Smooth muscle cell of trachea (primary cell): Measurements from ENCODE around the gene TBXAS1. TPM values are rescaled to one million over a fixed set of nuclear protein-coding genes. Genes with fewer than 3 reads are reported as not detected.

Experiments used
- total RNA-seq: library from RNA; depleted of rRNA; stranded (reverse); fragments of >200 nt; gene quantifications from 2 replicates; pipeline ENCODE4 v1.2.1, GENCODE V29; 2014

TBXAS1 gene
- total RNA-seq, result 1.2 TPM in 2 replicates

DNA sequence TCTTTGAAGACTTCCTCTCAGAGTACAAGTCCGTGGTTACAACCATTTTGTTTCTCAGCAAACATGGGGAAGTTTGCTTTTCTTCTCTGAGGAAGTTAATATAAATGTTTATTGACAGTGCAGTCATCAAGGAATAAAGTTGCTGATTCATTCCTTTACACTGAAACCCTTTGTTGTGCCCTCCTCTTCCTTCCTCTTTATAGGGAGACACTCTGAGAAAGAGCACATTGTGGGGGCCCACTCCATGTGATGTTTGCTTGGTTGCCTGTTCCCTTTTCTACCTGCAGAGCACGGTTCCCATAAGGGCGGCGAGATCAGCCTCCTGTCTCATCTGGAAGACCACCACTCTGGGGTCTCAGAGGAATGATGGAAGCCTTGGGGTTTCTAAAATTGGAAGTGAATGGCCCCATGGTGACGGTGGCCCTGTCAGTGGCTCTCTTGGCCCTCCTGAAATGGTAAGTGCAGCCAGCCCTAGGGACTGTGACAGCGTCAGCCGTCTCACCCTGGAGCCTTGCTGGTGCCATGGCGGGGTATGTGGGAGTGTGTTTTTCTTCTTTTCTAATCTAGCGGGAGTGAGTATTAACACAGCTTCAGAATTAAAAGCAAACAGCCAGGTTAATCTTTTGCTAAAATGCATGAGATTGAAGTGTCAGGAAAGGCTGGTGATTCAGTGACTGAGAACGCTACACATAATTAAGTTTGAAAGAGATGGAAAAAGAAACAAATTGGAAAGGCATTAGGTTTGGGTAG lies at the start of gene TBXAS1:
Gene TBXAS1 (plus strand): TSS at position 240 of the 750 bp plus-strand sequence. CDS start 127 bp downstream, at position 367.

DNA sequence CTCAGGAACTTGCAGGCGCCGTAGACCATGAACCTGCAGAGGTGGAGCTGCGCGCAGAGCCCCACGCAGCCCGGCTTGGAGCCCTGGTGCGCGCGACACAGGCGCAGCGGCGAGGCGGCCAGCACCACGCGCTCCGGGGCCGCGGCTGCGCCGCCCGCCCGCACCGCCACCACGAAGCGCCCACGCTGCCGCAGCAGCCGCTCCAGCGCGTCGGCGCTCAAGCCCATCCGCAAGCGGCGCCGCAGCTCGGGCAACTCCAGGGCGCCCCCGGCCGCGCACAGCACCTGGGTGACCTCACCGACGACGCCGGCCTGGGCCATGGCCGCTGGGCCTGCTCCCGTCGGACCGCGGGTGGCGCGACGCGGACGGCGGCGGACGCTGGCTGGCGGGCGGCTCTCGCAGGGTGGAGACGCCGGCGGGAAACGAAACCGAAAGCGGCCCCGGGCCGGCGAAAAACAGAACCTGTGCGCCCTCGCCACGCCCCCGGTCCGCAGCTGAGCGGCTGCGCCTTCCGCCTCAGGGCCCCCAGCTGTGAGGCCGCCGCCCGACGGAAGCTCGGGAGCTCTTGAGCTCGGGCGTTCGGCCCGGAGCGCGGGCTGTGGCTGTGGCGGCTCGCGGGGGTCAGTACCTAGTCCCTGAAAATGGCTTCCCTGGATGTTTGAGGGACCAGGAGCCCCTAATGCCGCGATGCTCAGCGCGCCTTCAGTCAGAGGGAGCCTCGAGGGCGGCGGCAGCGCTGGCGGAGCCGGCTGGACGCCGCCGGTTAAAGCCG lies 233.7 kb downstream of the TBXAS1 start, which contains the start of gene PARP12:
Gene PARP12 (minus strand): TSS at position 424 of the 772 bp plus-strand sequence. CDS start 104 bp downstream, at position 320.

Other genes with a start within 250 kb of the TBXAS1 start
- gene HIPK2, start 51.3 kb upstream of the TBXAS1 start, total RNA-seq, result 7.6 and 13.7 TPM in 2 replicates
- 13.5 and 23.3 TPM in 2 replicates for gene PARP12, start 233.7 kb downstream of the TBXAS1 start, total RNA-seq